ENCODE data around the gene FAM20A.
A peak's percentile ranks its signal among the peaks of the same experiment; 100 is the strongest.
"Not testable (repeated sequence)": the region's sequence is repeated elsewhere in the genome, so short reads cannot be mapped to it uniquely, and the experiment has no call there.

Gene FAM20A

GRCh38 chr17:68518063-68518815, 82.9 kb downstream of the FAM20A start:
- no peak for DNase-seq

- not testable (repeated sequence) for DNase-seq
Measured at GRCh38 chr17:68517605-68518004, 83.6 kb downstream of the FAM20A start.

GRCh38 chr17:68516732-68517131, 84.4 kb downstream of the FAM20A start:
- no peak for DNase-seq

- peak; percentile 56 for DNase-seq
Measured at GRCh38 chr17:68514831-68515635, 86.1 kb downstream of the FAM20A start.

- DNase-seq: no peak
Measured at GRCh38 chr17:68513932-68514331, 87.2 kb downstream of the FAM20A start.

GRCh38 chr17:68512960-68513474, 88.2 kb downstream of the FAM20A start:
- DNase-seq: peak; percentile 76

GRCh38 chr17:68512247-68512959, 88.8 kb downstream of the FAM20A start, which contains the start of gene PRKAR1A:
TSS of gene PRKAR1A (plus strand) at chr17:68512430. CDS start at chr17:68515400, 2,970 bp downstream.
- DNase-seq: peak; percentile 99

GRCh38 chr17:68511671-68512246, 89.4 kb downstream of the FAM20A start:
- peak; percentile 96 for DNase-seq

- no peak for DNase-seq
Measured at GRCh38 chr17:68511254-68511670, 89.9 kb downstream of the FAM20A start.

GRCh38 chr17:68509141-68510057, 91.8 kb downstream of the FAM20A start:
- DNase-seq: no peak

- DNase-seq: no peak
Measured at GRCh38 chr17:68507576-68507975, 93.6 kb downstream of the FAM20A start.

GRCh38 chr17:68505951-68506350, 95.2 kb downstream of the FAM20A start:
- no peak for DNase-seq

- no peak for DNase-seq
Measured at GRCh38 chr17:68501074-68501473, 100.1 kb downstream of the FAM20A start.

- no peak for DNase-seq
Measured at GRCh38 chr17:68499587-68499986, 101.6 kb downstream of the FAM20A start.

- DNase-seq: no peak
Measured at GRCh38 chr17:68498479-68499326, 102.5 kb downstream of the FAM20A start.

- DNase-seq: no peak
Measured at GRCh38 chr17:68497885-68498319, 103.3 kb downstream of the FAM20A start.

GRCh38 chr17:68495081-68495480, 106.1 kb downstream of the FAM20A start:
- DNase-seq: no peak

GRCh38 chr17:68492394-68493054, 108.6 kb downstream of the FAM20A start:
- DNase-seq: not testable (repeated sequence)

GRCh38 chr17:68491381-68492231, 109.6 kb downstream of the FAM20A start:
- DNase-seq: no peak
